Mesendoderm (in vitro differentiated cells): ENCODE data around the gene PLXNB2.

Experiments used
- DNase-seq: peaks from one replicate; pipeline ENCODE4 v3.0.0; 2013
- H2AK5ac ChIP-seq: 2 replicates; pipeline ENCODE4 v1.6.1; 2013; ENCODE audit warnings: low read length, inconsistent platforms
- H2BK120ac ChIP-seq: 2 replicates; pipeline ENCODE4 v1.6.1; 2013; ENCODE audit warnings: low read depth, mild to moderate bottlenecking, low read length, moderate library complexity, mixed read lengths
- H2BK15ac ChIP-seq: replicated peaks from 2 replicates; pipeline ENCODE4 v1.6.1; 2013; ENCODE audit warnings: low read depth, mild to moderate bottlenecking, moderate library complexity
- H2BK5ac ChIP-seq: 2 replicates; pipeline ENCODE4 v1.6.1; 2013; ENCODE audit warnings: low read length, inconsistent platforms
- H3K18ac ChIP-seq: 2 replicates; pipeline ENCODE4 v1.6.1; 2013; ENCODE audit warnings: mild to moderate bottlenecking, low read length, mixed read lengths
- H3K23ac ChIP-seq: one replicate; pipeline ENCODE4 v1.6.1; 2013; ENCODE audit warnings: low read length
- H3K27ac ChIP-seq: 2 replicates; pipeline ENCODE4 v1.5.1; 2013; ENCODE audit warnings: low read depth, mild to moderate bottlenecking, inconsistent platforms, low read length, moderate library complexity
- H3K27me3 ChIP-seq: 2 replicates; pipeline ENCODE4 v1.6.1; 2013; ENCODE audit warnings: low read length, control low read depth, mild to moderate bottlenecking, inconsistent platforms; ENCODE audit not compliant: insufficient read depth, poor library complexity
- H3K36me3 ChIP-seq: 2 replicates; pipeline ENCODE4 v1.6.1; 2013; ENCODE audit warnings: low read length, inconsistent platforms; ENCODE audit not compliant: control insufficient read depth, insufficient read depth
- H3K4ac ChIP-seq: one replicate; pipeline ENCODE4 v1.6.1; 2013; ENCODE audit warnings: low read depth, mild to moderate bottlenecking, low read length, moderate library complexity
- H3K4me1 ChIP-seq: 2 replicates; pipeline ENCODE4 v1.6.1; 2013; ENCODE audit warnings: low read depth, low read length, inconsistent platforms; ENCODE audit not compliant: control insufficient read depth
- H3K4me2 ChIP-seq: 2 replicates; pipeline ENCODE4 v1.6.1; 2013; ENCODE audit warnings: low read length
- H3K4me3 ChIP-seq: 2 replicates; pipeline ENCODE4 v1.5.1; 2013; ENCODE audit warnings: mild to moderate bottlenecking, low read length
- H3K56ac ChIP-seq: one replicate; pipeline ENCODE4 v1.6.1; 2013; ENCODE audit warnings: low read length
- H3K79me1 ChIP-seq: 2 replicates; pipeline ENCODE4 v1.6.1; 2013; ENCODE audit warnings: low read length, inconsistent platforms
- H3K79me2 ChIP-seq: 2 replicates; pipeline ENCODE4 v1.6.1; 2013; ENCODE audit warnings: mild to moderate bottlenecking, low read length; ENCODE audit not compliant: control insufficient read depth, insufficient read depth
- H3K9ac ChIP-seq: 2 replicates; pipeline ENCODE4 v1.6.1; 2013; ENCODE audit warnings: low read length, inconsistent platforms
- H4K5ac ChIP-seq: one replicate; pipeline ENCODE4 v1.6.1; 2013; ENCODE audit warnings: low read length
- H4K8ac ChIP-seq: one replicate; pipeline ENCODE4 v1.6.1; 2013; ENCODE audit warnings: low read depth, mild to moderate bottlenecking, control low read depth, low read length, moderate library complexity
- WGBS: extraction: QIAGEN DNeasy Blood & Tissue Kit; methylation state at CpG from one replicate; pipeline ENCODE4 v1.1.7; 2013; ENCODE audit warnings: low lambda C conversion rate, missing lambda C conversion rate; ENCODE audit not compliant: insufficient coverage; ENCODE audit errors: extremely low coverage; 5-methylcytosine and 5-hydroxymethylcytosine counted together

PLXNB2 gene

GRCh38 chr22:50255607-50256006 lies 51.8 kb downstream of the PLXNB2 start:
- Histone ChIP-seq H2BK15ac (no peak overlapping the region), H3K36me3 (no peaks in the 10 kb centered on the region), H3K79me2 (no peaks in the 10 kb centered on the region), H3K27ac (no peak overlapping the region), H3K18ac (no peak overlapping the region), H3K4me3 (no peak overlapping the region), H3K9ac (no peak overlapping the region), H3K4me1 (no peaks in the 10 kb centered on the region), H4K5ac (no peak overlapping the region), H3K27me3 (no peaks in the 10 kb centered on the region), H3K4me2 (no peak overlapping the region), H3K79me1 (no peaks in the 10 kb centered on the region), H2AK5ac (no peak overlapping the region), H3K23ac (no peak overlapping the region), H3K56ac (no peak overlapping the region), H2BK120ac (no peak overlapping the region), H3K4ac (no peak overlapping the region), H2BK5ac (no peak overlapping the region), H4K8ac (no peak overlapping the region)
- DNase-seq, result no peak
- WGBS, result no CpG with 5 or more reads among the region's 17 CpGs

GRCh38 chr22:50255099-50255498 lies 52.3 kb downstream of the PLXNB2 start:
- Histone ChIP-seq H2BK5ac (no peak overlapping the region), H3K4me3 (no peak overlapping the region), H2AK5ac (no peak overlapping the region), H3K4me2 (no peak overlapping the region), H3K36me3 (no peaks in the 10 kb centered on the region), H2BK15ac (no peak overlapping the region), H3K56ac (no peak overlapping the region), H3K23ac (no peak overlapping the region), H3K4me1 (no peaks in the 10 kb centered on the region), H4K8ac (no peak overlapping the region), H3K79me2 (no peaks in the 10 kb centered on the region), H3K27ac (no peak overlapping the region), H3K27me3 (no peaks in the 10 kb centered on the region), H4K5ac (no peak overlapping the region), H3K18ac (no peak overlapping the region), H3K9ac (no peak overlapping the region), H3K4ac (no peak overlapping the region), H3K79me1 (peaks cover 2% of the 10 kb centered on the region), H2BK120ac (no peak overlapping the region)
- no CpG with 5 or more reads among the region's 19 CpGs for WGBS
- no peak for DNase-seq

GRCh38 chr22:50253941-50254340 lies 53.5 kb downstream of the PLXNB2 start:
- Histone ChIP-seq H2BK120ac (no peak overlapping the region), H3K56ac (no peak overlapping the region), H3K4me1 (no peaks in the 10 kb centered on the region), H4K5ac (no peak overlapping the region), H3K79me1 (peaks cover 2% of the 10 kb centered on the region), H2BK5ac (no peak overlapping the region), H3K9ac (no peak overlapping the region), H3K18ac (no peak overlapping the region), H3K4me2 (no peak overlapping the region), H4K8ac (no peak overlapping the region), H3K4ac (no peak overlapping the region), H2AK5ac (no peak overlapping the region), H3K27me3 (no peaks in the 10 kb centered on the region), H3K36me3 (no peaks in the 10 kb centered on the region), H3K27ac (no peak overlapping the region), H2BK15ac (no peak overlapping the region), H3K4me3 (no peak overlapping the region), H3K23ac (no peak overlapping the region), H3K79me2 (no peaks in the 10 kb centered on the region)
- no peak for DNase-seq
- WGBS, result no CpG with 5 or more reads among the region's 8 CpGs

- H2BK120ac ChIP-seq, result no peak overlapping the region
- no peak overlapping the region for H3K4me3 ChIP-seq
- no peak overlapping the region for H2BK5ac ChIP-seq
- no peaks in the 10 kb centered on the region for H3K4me1 ChIP-seq
- H3K56ac ChIP-seq, result no peak overlapping the region
- no peak overlapping the region for H3K18ac ChIP-seq
- H4K8ac ChIP-seq, result no peak overlapping the region
- no peak overlapping the region for H4K5ac ChIP-seq
- no peak overlapping the region for H2BK15ac ChIP-seq
- no peak overlapping the region for H3K23ac ChIP-seq
- H3K79me2 ChIP-seq, result no peaks in the 10 kb centered on the region
- H2AK5ac ChIP-seq, result no peak overlapping the region
- H3K79me1 ChIP-seq, result peaks cover 2% of the 10 kb centered on the region
- no peak overlapping the region for H3K4me2 ChIP-seq
- no peak overlapping the region for H3K27ac ChIP-seq
- no peaks in the 10 kb centered on the region for H3K36me3 ChIP-seq
- H3K27me3 ChIP-seq, result no peaks in the 10 kb centered on the region
- no peak overlapping the region for H3K4ac ChIP-seq
- no CpG with 5 or more reads among the region's 22 CpGs for WGBS
- DNase-seq, result no peak
- no peak overlapping the region for H3K9ac ChIP-seq
Observed at GRCh38 chr22:50253046-50253915, 54.2 kb downstream of the PLXNB2 start.

GRCh38 chr22:50252082-50253045 lies 55.1 kb downstream of the PLXNB2 start:
- H3K23ac ChIP-seq, result no peak overlapping the region
- no peak overlapping the region for H2BK5ac ChIP-seq
- H3K4me1 ChIP-seq, result no peaks in the 10 kb centered on the region
- H3K9ac ChIP-seq, result peak overlapping the region; percentile 75
- no peak overlapping the region for H4K8ac ChIP-seq
- no peak overlapping the region for H3K18ac ChIP-seq
- no peak overlapping the region for H3K27ac ChIP-seq
- H3K79me2 ChIP-seq, result no peaks in the 10 kb centered on the region
- H3K4me3 ChIP-seq, result no peak overlapping the region
- peak overlapping the region; percentile 66 for H3K56ac ChIP-seq
- H2AK5ac ChIP-seq, result no peak overlapping the region
- no peak overlapping the region for H3K4ac ChIP-seq
- H2BK15ac ChIP-seq, result no peak overlapping the region
- no peak overlapping the region for H3K4me2 ChIP-seq
- H3K79me1 ChIP-seq, result peaks cover 2% of the 10 kb centered on the region
- WGBS, result no CpG with 5 or more reads among the region's 25 CpGs
- H3K36me3 ChIP-seq, result no peaks in the 10 kb centered on the region
- peak; percentile 75 for DNase-seq
- H3K27me3 ChIP-seq, result no peaks in the 10 kb centered on the region
- H2BK120ac ChIP-seq, result no peak overlapping the region
- no peak overlapping the region for H4K5ac ChIP-seq
